ENCODE results near the gene EFNB2.

DNA sequence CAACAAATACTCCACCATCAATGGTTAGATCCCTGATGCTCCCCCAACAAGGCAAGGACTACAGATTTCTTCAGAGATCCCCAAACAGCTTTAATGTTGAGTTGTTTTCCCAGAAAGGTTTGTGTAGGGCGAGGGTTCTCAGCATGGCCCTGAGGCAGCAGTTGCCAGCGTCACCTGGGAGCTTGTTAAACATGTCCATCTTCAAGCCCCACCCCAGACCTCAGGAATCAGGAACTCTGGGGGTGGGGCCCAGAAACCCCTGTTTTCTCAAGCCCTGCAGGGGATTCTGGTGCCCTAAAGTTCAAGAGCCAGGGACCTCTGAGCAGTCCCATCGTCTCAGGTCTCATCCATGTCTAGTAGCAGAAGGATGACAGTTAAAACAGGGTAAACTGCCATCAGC lies 9.6 kb downstream of the EFNB2 start:
- TF ChIP-seq, protein P1, sequence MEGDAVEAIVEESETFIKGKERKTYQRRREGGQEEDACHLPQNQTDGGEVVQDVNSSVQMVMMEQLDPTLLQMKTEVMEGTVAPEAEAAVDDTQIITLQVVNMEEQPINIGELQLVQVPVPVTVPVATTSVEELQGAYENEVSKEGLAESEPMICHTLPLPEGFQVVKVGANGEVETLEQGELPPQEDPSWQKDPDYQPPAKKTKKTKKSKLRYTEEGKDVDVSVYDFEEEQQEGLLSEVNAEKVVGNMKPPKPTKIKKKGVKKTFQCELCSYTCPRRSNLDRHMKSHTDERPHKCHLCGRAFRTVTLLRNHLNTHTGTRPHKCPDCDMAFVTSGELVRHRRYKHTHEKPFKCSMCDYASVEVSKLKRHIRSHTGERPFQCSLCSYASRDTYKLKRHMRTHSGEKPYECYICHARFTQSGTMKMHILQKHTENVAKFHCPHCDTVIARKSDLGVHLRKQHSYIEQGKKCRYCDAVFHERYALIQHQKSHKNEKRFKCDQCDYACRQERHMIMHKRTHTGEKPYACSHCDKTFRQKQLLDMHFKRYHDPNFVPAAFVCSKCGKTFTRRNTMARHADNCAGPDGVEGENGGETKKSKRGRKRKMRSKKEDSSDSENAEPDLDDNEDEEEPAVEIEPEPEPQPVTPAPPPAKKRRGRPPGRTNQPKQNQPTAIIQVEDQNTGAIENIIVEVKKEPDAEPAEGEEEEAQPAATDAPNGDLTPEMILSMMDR (IDR thresholded peaks at IDR 0.05): no peak
- TF ChIP-seq POLR2A (IDR thresholded peaks at IDR 0.05) (no peak), POLR2AphosphoS5 (IDR thresholded peaks at IDR 0.05) (no peak)
